ENCODE results near the gene STK10.

DNA sequence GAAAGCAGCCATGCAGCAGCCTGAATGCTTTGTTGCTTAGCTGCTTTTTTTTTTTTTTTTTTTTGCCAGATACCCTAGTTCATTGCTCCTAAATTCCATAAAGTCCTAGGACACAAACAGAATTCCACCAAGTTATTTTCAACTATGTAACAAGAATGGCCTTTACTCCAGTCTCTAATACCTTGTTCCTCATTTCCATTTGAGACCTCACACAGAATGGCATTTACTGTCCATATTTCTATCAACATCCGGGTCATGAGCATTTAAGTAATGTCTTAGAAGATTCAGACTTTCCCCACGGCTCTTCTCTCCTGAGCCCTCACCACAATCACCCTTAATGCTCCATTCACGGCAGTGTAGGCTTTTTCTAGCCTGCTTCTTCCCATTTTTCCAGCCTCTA, 149.9 kb downstream of the STK10 start:
- TF ChIP-seq, protein P1, sequence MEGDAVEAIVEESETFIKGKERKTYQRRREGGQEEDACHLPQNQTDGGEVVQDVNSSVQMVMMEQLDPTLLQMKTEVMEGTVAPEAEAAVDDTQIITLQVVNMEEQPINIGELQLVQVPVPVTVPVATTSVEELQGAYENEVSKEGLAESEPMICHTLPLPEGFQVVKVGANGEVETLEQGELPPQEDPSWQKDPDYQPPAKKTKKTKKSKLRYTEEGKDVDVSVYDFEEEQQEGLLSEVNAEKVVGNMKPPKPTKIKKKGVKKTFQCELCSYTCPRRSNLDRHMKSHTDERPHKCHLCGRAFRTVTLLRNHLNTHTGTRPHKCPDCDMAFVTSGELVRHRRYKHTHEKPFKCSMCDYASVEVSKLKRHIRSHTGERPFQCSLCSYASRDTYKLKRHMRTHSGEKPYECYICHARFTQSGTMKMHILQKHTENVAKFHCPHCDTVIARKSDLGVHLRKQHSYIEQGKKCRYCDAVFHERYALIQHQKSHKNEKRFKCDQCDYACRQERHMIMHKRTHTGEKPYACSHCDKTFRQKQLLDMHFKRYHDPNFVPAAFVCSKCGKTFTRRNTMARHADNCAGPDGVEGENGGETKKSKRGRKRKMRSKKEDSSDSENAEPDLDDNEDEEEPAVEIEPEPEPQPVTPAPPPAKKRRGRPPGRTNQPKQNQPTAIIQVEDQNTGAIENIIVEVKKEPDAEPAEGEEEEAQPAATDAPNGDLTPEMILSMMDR (IDR thresholded peaks at IDR 0.05; ENCODE audit: insufficient read depth, low read depth, low read length): no peak
- TF ChIP-seq EZH2 (IDR thresholded peaks at IDR 0.05; ENCODE audit: insufficient read depth, low read length): no peak
